ENCODE data around the gene SPAG16. TPM values are rescaled to one million over a fixed set of nuclear protein-coding genes. Genes with fewer than 3 reads are reported as not detected.

Gene SPAG16
- total RNA-seq, 4 donors from 2014 or later, result 5.0 to 73.8 (median 21.6) TPM

GRCh38 chr2:213476641-213477040, 192.4 kb downstream of the SPAG16 start:
- no peak overlapping the region for H3K4me3 ChIP-seq
- DNase-seq, result no peak
- no peaks in the 10 kb centered on the region for H3K36me3 ChIP-seq
- no peaks in the 10 kb centered on the region for H3K9me3 ChIP-seq
- H3K4me1 ChIP-seq, result no peaks in the 10 kb centered on the region
- intact Hi-C loops (cut with DNase I; ENCODE audit: low total_unique reads), result no loop called here
- no peaks in the 10 kb centered on the region for H3K27me3 ChIP-seq
- no peak for TF ChIP-seq POLR2A (IDR thresholded peaks at IDR 0.05)
- no peak for TF ChIP-seq CTCF (IDR thresholded peaks at IDR 0.05)
- no peak overlapping the region for H3K27ac ChIP-seq

GRCh38 chr2:213490087-213490486, 205.8 kb downstream of the SPAG16 start:
- H3K27ac ChIP-seq, result no peak overlapping the region
- no peak overlapping the region for H3K4me3 ChIP-seq
- intact Hi-C loops (cut with DNase I; ENCODE audit: low total_unique reads), result no loop called here
- TF ChIP-seq POLR2A (IDR thresholded peaks at IDR 0.05) (no peak), CTCF (IDR thresholded peaks at IDR 0.05) (no peak)
- no peaks in the 10 kb centered on the region for H3K36me3 ChIP-seq
- H3K27me3 ChIP-seq, result no peaks in the 10 kb centered on the region
- DNase-seq, result no peak
- no peaks in the 10 kb centered on the region for H3K9me3 ChIP-seq
- no peaks in the 10 kb centered on the region for H3K4me1 ChIP-seq

- H3K27me3 ChIP-seq, result no peaks in the 10 kb centered on the region
- no peak overlapping the region for H3K27ac ChIP-seq
- DNase-seq, result no peak
- intact Hi-C loops (cut with DNase I; ENCODE audit: low total_unique reads), result no loop called here
- H3K9me3 ChIP-seq, result no peaks in the 10 kb centered on the region
- H3K36me3 ChIP-seq, result no peaks in the 10 kb centered on the region
- H3K4me1 ChIP-seq, result no peaks in the 10 kb centered on the region
- no peak for TF ChIP-seq POLR2A (IDR thresholded peaks at IDR 0.05)
- TF ChIP-seq CTCF (IDR thresholded peaks at IDR 0.05), result no peak
- H3K4me3 ChIP-seq, result no peak overlapping the region
Observed at GRCh38 chr2:213491376-213491775, 207.1 kb downstream of the SPAG16 start.

GRCh38 chr2:213496226-213496625, 212.0 kb downstream of the SPAG16 start:
- TF ChIP-seq POLR2A (IDR thresholded peaks at IDR 0.05), result no peak
- TF ChIP-seq CTCF (IDR thresholded peaks at IDR 0.05), result no peak
- Histone ChIP-seq H3K27me3 (no peaks in the 10 kb centered on the region), H3K27ac (no peak overlapping the region), H3K4me1 (no peaks in the 10 kb centered on the region), H3K4me3 (no peak overlapping the region), H3K36me3 (no peaks in the 10 kb centered on the region), H3K9me3 (no peaks in the 10 kb centered on the region)
- intact Hi-C loops (cut with DNase I; ENCODE audit: low total_unique reads), result no loop called here
- DNase-seq, result no peak

GRCh38 chr2:213500881-213501280, 216.6 kb downstream of the SPAG16 start:
- Histone ChIP-seq H3K9me3 (no peaks in the 10 kb centered on the region), H3K36me3 (no peaks in the 10 kb centered on the region), H3K27me3 (no peaks in the 10 kb centered on the region), H3K4me1 (no peaks in the 10 kb centered on the region), H3K4me3 (no peak overlapping the region), H3K27ac (no peak overlapping the region)
- intact Hi-C loops (cut with DNase I; ENCODE audit: low total_unique reads), result no loop called here
- no peak for TF ChIP-seq CTCF (IDR thresholded peaks at IDR 0.05)
- TF ChIP-seq POLR2A (IDR thresholded peaks at IDR 0.05), result no peak
- DNase-seq, result no peak
